HepG2 (cell line): Measurements from ENCODE around the gene SLC22A23. TPM values are rescaled to one million over a fixed set of nuclear protein-coding genes. Genes with fewer than 3 reads are reported as not detected.

Experiments used
- CEBPG ChIP-seq: IDR thresholded peaks from 2 replicates; pipeline ENCODE4 v1.6.1; 2016
- HDAC6 ChIP-seq: fragments of 200-600 bp; sonication (generic); IDR thresholded peaks from 2 replicates; pipeline ENCODE4 v1.7.0; 2017; ENCODE audit warnings: mild to moderate bottlenecking, antibody characterized with exemption, low read length, low read depth
- HNF4G ChIP-seq, 2 experiments: sonication (generic) in 1 of 2; formaldehyde crosslinking in 1 of 2; IDR thresholded peaks; 2 replicates each; pipeline versions ENCODE4 v1.4.0 to v1.6.1; 2011 to 2020; ENCODE audit warnings: borderline replicate concordance in 2 of 2, low read depth in 2 of 2, mild to moderate bottlenecking in 2 of 2, low read length in 1 of 2, missing genetic modification reagents in 1 of 2, moderate library complexity in 1 of 2
- KDM6A ChIP-seq: IDR thresholded peaks from 2 replicates; pipeline ENCODE4 v1.6.1; 2016; ENCODE audit warnings: low read depth
- RBAK ChIP-seq: sonication (generic); formaldehyde crosslinking; IDR thresholded peaks from 2 replicates; pipeline ENCODE4 v1.5.1; 2020; ENCODE audit warnings: mild to moderate bottlenecking, missing genetic modification reagents
- SNAPC2 ChIP-seq: sonication (generic); formaldehyde crosslinking; IDR thresholded peaks from 2 replicates; pipeline ENCODE4 v1.8.1; 2022; ENCODE audit warnings: mild to moderate bottlenecking, missing genetic modification reagents
- ZFP1 ChIP-seq: IDR thresholded peaks from 2 replicates; pipeline ENCODE4 v1.6.1; 2016
- ZNF12 ChIP-seq: sonication (generic); formaldehyde crosslinking; IDR thresholded peaks from 2 replicates; pipeline ENCODE4 v1.5.0; 2020; ENCODE audit warnings: missing genetic modification reagents
- ZNF737 ChIP-seq: sonication (generic); formaldehyde crosslinking; IDR thresholded peaks from 2 replicates; pipeline ENCODE4 v1.5.0; 2020; ENCODE audit warnings: missing genetic modification reagents, mild to moderate bottlenecking, borderline replicate concordance
- ZNF816 ChIP-seq: sonication (generic); formaldehyde crosslinking; IDR thresholded peaks from 2 replicates; pipeline ENCODE4 v1.8.0; 2022; ENCODE audit warnings: missing genetic modification reagents, mild to moderate bottlenecking, borderline replicate concordance
- polyA plus RNA-seq, 8 experiments: library from polyadenylated mRNA; depleted of rRNA in 3 of 8; stranded (reverse) in 7 of 8; unstranded in 1 of 8; fragments of >200 nt; fragmentation: Illumina TruSeq in 4 of 8; extraction: Trizol in 4 of 8; gene quantifications; 2 replicates each; pipeline versions ENCODE4 v1.2.1 to v1.2.3, GENCODE V29; 2011 to 2016; ENCODE audit warnings: low read depth in 4 of 8, missing spikeins in 1 of 8, mixed read lengths in 1 of 8; ENCODE audit not compliant: insufficient read depth in 1 of 8
- total RNA-seq, 5 experiments: library from RNA; depleted of rRNA; stranded (reverse); fragments of >200 nt; fragmentation: Illumina TruSeq; extraction: Trizol; gene quantifications; 2 replicates each; pipeline ENCODE4 v1.2.3, GENCODE V29; 2016; ENCODE audit warnings: low read depth in 1 of 5
- TF ChIP-seq, protein P1 (sequence below): sonication (generic); formaldehyde crosslinking; IDR thresholded peaks from 2 replicates; pipeline ENCODE4 v1.4.0; 2020; ENCODE audit warnings: mild to moderate bottlenecking, low read depth, missing genetic modification reagents
- TF ChIP-seq, protein P2 (sequence below): sonication (generic); formaldehyde crosslinking; IDR thresholded peaks from 2 replicates; pipeline ENCODE4 v1.5.1; 2020; ENCODE audit warnings: mild to moderate bottlenecking, missing genetic modification reagents
- TF ChIP-seq, protein P3 (sequence below): sonication (generic); formaldehyde crosslinking; IDR thresholded peaks from 2 replicates; pipeline ENCODE4 v1.8.0; 2023; ENCODE audit warnings: mild to moderate bottlenecking, missing genetic modification reagents
- TF ChIP-seq, protein P4 (sequence below): sonication (generic); formaldehyde crosslinking; conservative IDR thresholded peaks from 2 replicates; pipeline ENCODE4 v1.8.0; 2022; ENCODE audit warnings: low read depth, missing genetic modification reagents
- TF ChIP-seq, protein P5 (sequence below): sonication (generic); formaldehyde crosslinking; IDR thresholded peaks from 2 replicates; pipeline ENCODE4 v1.4.0; 2020; ENCODE audit warnings: mild to moderate bottlenecking, missing genetic modification reagents
- TF ChIP-seq, protein P6 (sequence below): sonication (generic); formaldehyde crosslinking; IDR thresholded peaks from 2 replicates; pipeline ENCODE4 v1.8.1; 2023; ENCODE audit warnings: missing genetic modification reagents, inconsistent platforms, borderline replicate concordance
- TF ChIP-seq, protein P7 (sequence below): conservative IDR thresholded peaks from 2 replicates; pipeline ENCODE4 v1.6.1; 2018; ENCODE audit warnings: missing genetic modification reagents

Gene SLC22A23
- total and polyA plus RNA-seq, 2 of the 13 experiments (the other 11 are each of a cell fraction or from before 2014, with no cell fraction given): 11.8 to 17.5 TPM

DNA sequence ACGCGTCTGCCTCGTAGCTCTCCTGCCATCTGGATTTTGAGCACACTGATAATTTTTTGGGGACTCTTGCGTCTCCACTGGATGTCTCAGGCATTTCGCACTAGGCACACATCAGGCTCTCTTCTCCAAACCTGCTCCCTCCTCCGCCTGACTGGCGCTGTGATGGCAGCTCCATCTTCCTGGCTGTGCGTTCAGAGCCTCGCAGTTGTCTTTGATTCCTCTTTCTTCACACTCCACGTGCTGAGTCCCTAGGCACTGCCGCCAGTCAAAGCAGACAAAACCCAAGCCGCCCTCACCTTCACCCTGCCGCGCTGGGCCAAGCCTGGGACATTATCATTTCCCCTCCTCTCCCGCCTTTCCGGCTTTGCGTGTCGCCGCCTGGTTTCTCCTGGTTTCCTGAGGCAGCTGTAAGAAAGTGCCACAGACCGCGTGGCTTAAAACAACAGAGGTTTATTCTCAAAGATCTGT is 197.3 kb downstream of the SLC22A23 start (continued):
- TF ChIP-seq, protein P1, sequence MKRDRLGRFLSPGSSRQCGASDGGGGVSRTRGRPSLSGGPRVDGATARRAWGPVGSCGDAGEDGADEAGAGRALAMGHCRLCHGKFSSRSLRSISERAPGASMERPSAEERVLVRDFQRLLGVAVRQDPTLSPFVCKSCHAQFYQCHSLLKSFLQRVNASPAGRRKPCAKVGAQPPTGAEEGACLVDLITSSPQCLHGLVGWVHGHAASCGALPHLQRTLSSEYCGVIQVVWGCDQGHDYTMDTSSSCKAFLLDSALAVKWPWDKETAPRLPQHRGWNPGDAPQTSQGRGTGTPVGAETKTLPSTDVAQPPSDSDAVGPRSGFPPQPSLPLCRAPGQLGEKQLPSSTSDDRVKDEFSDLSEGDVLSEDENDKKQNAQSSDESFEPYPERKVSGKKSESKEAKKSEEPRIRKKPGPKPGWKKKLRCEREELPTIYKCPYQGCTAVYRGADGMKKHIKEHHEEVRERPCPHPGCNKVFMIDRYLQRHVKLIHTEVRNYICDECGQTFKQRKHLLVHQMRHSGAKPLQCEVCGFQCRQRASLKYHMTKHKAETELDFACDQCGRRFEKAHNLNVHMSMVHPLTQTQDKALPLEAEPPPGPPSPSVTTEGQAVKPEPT (CRISPR knock-in tag): no peak
- TF ChIP-seq ZFP1 (CRISPR knock-in tag) (no peak), SNAPC2 (CRISPR knock-in tag) (no peak), ZNF816 (CRISPR knock-in tag) (no peak), RBAK (CRISPR knock-in tag) (no peak), HNF4G (IDR thresholded peaks at IDR 0.05; ENCODE audit: borderline replicate concordance, low read depth, low read length) (no peak), HNF4G (CRISPR knock-in tag; IDR thresholded peaks at IDR 0.05; ENCODE audit: borderline replicate concordance, low read depth) (0 out of 2 replicates have a peak, but pooled peaks have one; percentile 49), KDM6A (no peak), CEBPG (CRISPR knock-in tag) (0 out of 2 replicates have a peak, but pooled peaks have one; percentile 14), HDAC6 (no peak), ZNF737 (no peak), ZNF12 (CRISPR knock-in tag) (peak; percentile 61; the same call in 1 of the 2 replicates)
- TF ChIP-seq, protein P2, sequence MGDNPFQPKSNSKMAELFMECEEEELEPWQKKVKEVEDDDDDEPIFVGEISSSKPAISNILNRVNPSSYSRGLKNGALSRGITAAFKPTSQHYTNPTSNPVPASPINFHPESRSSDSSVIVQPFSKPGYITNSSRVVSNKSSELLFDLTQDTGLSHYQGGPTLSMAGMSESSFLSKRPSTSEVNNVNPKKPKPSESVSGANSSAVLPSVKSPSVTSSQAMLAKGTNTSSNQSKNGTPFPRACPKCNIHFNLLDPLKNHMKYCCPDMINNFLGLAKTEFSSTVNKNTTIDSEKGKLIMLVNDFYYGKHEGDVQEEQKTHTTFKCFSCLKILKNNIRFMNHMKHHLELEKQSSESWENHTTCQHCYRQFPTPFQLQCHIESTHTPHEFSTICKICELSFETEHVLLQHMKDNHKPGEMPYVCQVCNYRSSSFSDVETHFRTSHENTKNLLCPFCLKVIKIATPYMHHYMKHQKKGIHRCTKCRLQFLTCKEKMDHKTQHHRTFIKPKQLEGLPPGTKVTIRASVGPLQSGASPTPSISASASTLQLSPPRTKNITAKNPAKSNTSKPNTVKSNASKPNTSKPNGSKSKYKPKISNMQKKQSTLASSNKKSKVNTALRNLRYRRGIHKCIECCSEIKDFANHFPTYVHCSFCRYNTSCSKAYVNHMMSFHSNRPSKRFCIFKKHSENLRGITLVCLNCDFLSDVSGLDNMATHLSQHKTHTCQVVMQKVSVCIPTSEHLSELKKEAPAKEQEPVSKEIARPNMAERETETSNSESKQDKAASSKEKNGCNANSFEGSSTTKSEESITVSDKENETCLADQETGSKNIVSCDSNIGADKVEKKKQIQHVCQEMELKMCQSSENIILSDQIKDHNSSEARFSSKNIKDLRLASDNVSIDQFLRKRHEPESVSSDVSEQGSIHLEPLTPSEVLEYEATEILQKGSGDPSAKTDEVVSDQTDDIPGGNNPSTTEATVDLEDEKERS: 0 out of 2 replicates have a peak, but pooled peaks have one; percentile 18
- TF ChIP-seq, protein P3, sequence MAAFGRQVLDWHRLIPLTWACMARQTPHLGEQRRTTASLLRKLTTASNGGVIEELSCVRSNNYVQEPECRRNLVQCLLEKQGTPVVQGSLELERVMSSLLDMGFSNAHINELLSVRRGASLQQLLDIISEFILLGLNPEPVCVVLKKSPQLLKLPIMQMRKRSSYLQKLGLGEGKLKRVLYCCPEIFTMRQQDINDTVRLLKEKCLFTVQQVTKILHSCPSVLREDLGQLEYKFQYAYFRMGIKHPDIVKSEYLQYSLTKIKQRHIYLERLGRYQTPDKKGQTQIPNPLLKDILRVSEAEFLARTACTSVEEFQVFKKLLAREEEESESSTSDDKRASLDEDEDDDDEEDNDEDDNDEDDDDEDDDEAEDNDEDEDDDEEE (CRISPR knock-in tag): no peak
- TF ChIP-seq, protein P4, sequence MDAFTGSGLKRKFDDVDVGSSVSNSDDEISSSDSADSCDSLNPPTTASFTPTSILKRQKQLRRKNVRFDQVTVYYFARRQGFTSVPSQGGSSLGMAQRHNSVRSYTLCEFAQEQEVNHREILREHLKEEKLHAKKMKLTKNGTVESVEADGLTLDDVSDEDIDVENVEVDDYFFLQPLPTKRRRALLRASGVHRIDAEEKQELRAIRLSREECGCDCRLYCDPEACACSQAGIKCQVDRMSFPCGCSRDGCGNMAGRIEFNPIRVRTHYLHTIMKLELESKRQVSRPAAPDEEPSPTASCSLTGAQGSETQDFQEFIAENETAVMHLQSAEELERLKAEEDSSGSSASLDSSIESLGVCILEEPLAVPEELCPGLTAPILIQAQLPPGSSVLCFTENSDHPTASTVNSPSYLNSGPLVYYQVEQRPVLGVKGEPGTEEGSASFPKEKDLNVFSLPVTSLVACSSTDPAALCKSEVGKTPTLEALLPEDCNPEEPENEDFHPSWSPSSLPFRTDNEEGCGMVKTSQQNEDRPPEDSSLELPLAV (CRISPR knock-in tag): no peak
- TF ChIP-seq, protein P5, sequence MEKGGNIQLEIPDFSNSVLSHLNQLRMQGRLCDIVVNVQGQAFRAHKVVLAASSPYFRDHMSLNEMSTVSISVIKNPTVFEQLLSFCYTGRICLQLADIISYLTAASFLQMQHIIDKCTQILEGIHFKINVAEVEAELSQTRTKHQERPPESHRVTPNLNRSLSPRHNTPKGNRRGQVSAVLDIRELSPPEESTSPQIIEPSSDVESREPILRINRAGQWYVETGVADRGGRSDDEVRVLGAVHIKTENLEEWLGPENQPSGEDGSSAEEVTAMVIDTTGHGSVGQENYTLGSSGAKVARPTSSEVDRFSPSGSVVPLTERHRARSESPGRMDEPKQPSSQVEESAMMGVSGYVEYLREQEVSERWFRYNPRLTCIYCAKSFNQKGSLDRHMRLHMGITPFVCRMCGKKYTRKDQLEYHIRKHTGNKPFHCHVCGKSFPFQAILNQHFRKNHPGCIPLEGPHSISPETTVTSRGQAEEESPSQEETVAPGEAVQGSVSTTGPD: no peak
- TF ChIP-seq, protein P6, sequence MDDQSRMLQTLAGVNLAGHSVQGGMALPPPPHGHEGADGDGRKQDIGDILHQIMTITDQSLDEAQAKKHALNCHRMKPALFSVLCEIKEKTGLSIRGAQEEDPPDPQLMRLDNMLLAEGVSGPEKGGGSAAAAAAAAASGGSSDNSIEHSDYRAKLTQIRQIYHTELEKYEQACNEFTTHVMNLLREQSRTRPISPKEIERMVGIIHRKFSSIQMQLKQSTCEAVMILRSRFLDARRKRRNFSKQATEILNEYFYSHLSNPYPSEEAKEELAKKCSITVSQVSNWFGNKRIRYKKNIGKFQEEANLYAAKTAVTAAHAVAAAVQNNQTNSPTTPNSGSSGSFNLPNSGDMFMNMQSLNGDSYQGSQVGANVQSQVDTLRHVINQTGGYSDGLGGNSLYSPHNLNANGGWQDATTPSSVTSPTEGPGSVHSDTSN (CRISPR knock-in tag): no peak
- TF ChIP-seq, protein P7, sequence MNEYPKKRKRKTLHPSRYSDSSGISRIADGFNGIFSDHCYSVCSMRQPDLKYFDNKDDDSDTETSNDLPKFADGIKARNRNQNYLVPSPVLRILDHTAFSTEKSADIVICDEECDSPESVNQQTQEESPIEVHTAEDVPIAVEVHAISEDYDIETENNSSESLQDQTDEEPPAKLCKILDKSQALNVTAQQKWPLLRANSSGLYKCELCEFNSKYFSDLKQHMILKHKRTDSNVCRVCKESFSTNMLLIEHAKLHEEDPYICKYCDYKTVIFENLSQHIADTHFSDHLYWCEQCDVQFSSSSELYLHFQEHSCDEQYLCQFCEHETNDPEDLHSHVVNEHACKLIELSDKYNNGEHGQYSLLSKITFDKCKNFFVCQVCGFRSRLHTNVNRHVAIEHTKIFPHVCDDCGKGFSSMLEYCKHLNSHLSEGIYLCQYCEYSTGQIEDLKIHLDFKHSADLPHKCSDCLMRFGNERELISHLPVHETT (CRISPR knock-in tag): 0 out of 2 replicates have a peak, but pooled peaks have one; percentile 40
